GM12878 (cell line): Measurements from ENCODE around the gene ABCG1. TPM values are rescaled to one million over a fixed set of nuclear protein-coding genes. Genes with fewer than 3 reads are reported as not detected.

Source experiments
- ATAC-seq: fragments of 200-7000 bp; cut with Tn5 transposase; 3 replicates; pipeline ENCODE4 v1.9.1; 2020; ENCODE audit warnings: mild to moderate bottlenecking, moderate library complexity
- BruUV-seq: library from RNA; stranded (reverse); fragments of 400-500 nt; replicated peaks from 2 replicates; lab custom pipeline; 2021; lab: Mats Ljungman, UMichigan
- CTCF ChIA-PET: fragments of 300-600 bp; sonication (Branson Sonifier 250); formaldehyde crosslinking; extraction: SDS; loops from one replicate; lab custom pipeline; 2021; ENCODE audit warnings: inconsistent platforms; lab: Yijun Ruan, JAX
- POLR2A ChIA-PET: fragments of 350-600 bp; formaldehyde crosslinking; extraction: SDS; loops from one replicate; lab custom pipeline; 2021; ENCODE audit warnings: inconsistent platforms; lab: Charles Lee
- RAD21 ChIA-PET: fragments of 300-600 bp; sonication (Branson Sonifier 250); formaldehyde crosslinking; loops from one replicate; lab custom pipeline; 2023; ENCODE audit warnings: antibody characterized with exemption; ENCODE audit not compliant: unreplicated experiment; lab: Charles Lee
- SMC1A ChIA-PET: fragments of 300-600 bp; sonication (Branson Sonifier 250); formaldehyde crosslinking; loops from one replicate; lab custom pipeline; 2023; ENCODE audit not compliant: unreplicated experiment, uncharacterized antibody; lab: Charles Lee
- DNase-seq: peaks from one replicate; pipeline ENCODE4 v3.0.0-alpha.2; 2011; ENCODE audit warnings: low read depth, low spot score
- FAIRE-seq: peaks from 3 replicates; lab custom pipeline; 2011; peaks lifted over from hg19 to GRCh38; lab: Jason Lieb, UNC
- H2AFZ ChIP-seq: 2 replicates; pipeline ENCODE4 v1.6.0; 2011; ENCODE audit warnings: low read depth, low read length, control low read depth; ENCODE audit not compliant: control insufficient read depth
- H3K27ac ChIP-seq: 2 replicates; pipeline ENCODE4 v1.5.1; 2011; ENCODE audit warnings: control low read depth; ENCODE audit not compliant: control insufficient read depth, insufficient read depth
- H3K27me3 ChIP-seq, 2 experiments: replicated peaks in 1 of 2; 2 replicates each; pipeline versions ENCODE4 v1.6.0 to v1.6.1; 2011; ENCODE audit warnings: low read length in 1 of 2; ENCODE audit not compliant: control insufficient read depth in 2 of 2, insufficient read depth in 2 of 2
- H3K36me3 ChIP-seq, 2 experiments: 2 replicates each; pipeline ENCODE4 v1.5.1; 2011; ENCODE audit warnings: low read length in 1 of 2; ENCODE audit not compliant: control insufficient read depth in 2 of 2, insufficient read depth in 2 of 2
- H3K4me1 ChIP-seq: 2 replicates; pipeline ENCODE4 v1.6.1; 2011; ENCODE audit warnings: mild to moderate bottlenecking, low read length, moderate library complexity, mixed read lengths; ENCODE audit not compliant: control insufficient read depth, insufficient read depth
- H3K4me2 ChIP-seq: 2 replicates; pipeline ENCODE4 v1.6.0; 2011; ENCODE audit warnings: control low read depth; ENCODE audit not compliant: control insufficient read depth, insufficient read depth
- H3K4me3 ChIP-seq: fragments of 200-600 bp; sonication (generic); 2 replicates; pipeline ENCODE4 v1.5.1; 2016
- H3K79me2 ChIP-seq: 2 replicates; pipeline ENCODE4 v1.6.0; 2011; ENCODE audit warnings: low read length; ENCODE audit not compliant: control insufficient read depth, insufficient read depth
- H3K9ac ChIP-seq: 2 replicates; pipeline ENCODE4 v1.8.0; 2011; ENCODE audit warnings: low read length, control low read depth, mixed read lengths; ENCODE audit not compliant: control insufficient read depth, insufficient read depth
- H3K9me3 ChIP-seq: replicated peaks from 3 replicates; pipeline ENCODE4 v1.5.1; 2011; ENCODE audit warnings: mild to moderate bottlenecking, low read length; ENCODE audit not compliant: control insufficient read depth, insufficient read depth
- H4K20me1 ChIP-seq: 2 replicates; pipeline ENCODE4 v1.6.0; 2011; ENCODE audit not compliant: control insufficient read depth, insufficient read depth
- E2F4 ChIP-seq: IDR thresholded peaks from 2 replicates; pipeline ENCODE4 v1.6.1; 2012; ENCODE audit warnings: low read depth, low read length, improper control_type of control experiment
- EGR1 ChIP-seq, 2 experiments: IDR thresholded peaks; 1 replicate in 1 of 2; 2 replicates in 1 of 2; pipeline ENCODE4 v1.6.1; 2011 to 2012; ENCODE audit warnings: low read depth in 2 of 2, low read length in 2 of 2, borderline replicate concordance in 1 of 2, mild to moderate bottlenecking in 1 of 2, moderate library complexity in 1 of 2
- ELK1 ChIP-seq: IDR thresholded peaks from 2 replicates; pipeline ENCODE4 v1.6.1; 2012; ENCODE audit warnings: low read depth, low read length, improper control_type of control experiment
- GATAD2B ChIP-seq: fragments of 450-650 bp; conservative IDR thresholded peaks from 2 replicates; pipeline ENCODE4 v1.6.1; 2017; ENCODE audit warnings: low read depth, mild to moderate bottlenecking, moderate library complexity
- HDAC2 ChIP-seq: fragments of 200-600 bp; sonication (generic); IDR thresholded peaks from 2 replicates; pipeline ENCODE4 v1.6.1; 2017
- HDAC6 ChIP-seq: fragments of 200-600 bp; sonication (generic); IDR thresholded peaks from one replicate; pipeline ENCODE4 v1.8.0; 2017; ENCODE audit warnings: antibody characterized with exemption; ENCODE audit not compliant: unreplicated experiment
- IKZF1 ChIP-seq: fragments of 450-650 bp; conservative IDR thresholded peaks from 2 replicates; pipeline ENCODE4 v1.6.1; 2017; ENCODE audit warnings: antibody characterized with exemption, mild to moderate bottlenecking
- JUNB ChIP-seq: IDR thresholded peaks from 2 replicates; pipeline ENCODE4 v1.6.1; 2016; ENCODE audit warnings: antibody characterized with exemption, mild to moderate bottlenecking
- MEF2B ChIP-seq: fragments of 450-650 bp; IDR thresholded peaks from 2 replicates; pipeline ENCODE4 v1.6.1; 2018; ENCODE audit warnings: mild to moderate bottlenecking, moderate library complexity; ENCODE audit not compliant: partially characterized antibody, poor library complexity, severe bottlenecking
- MTA3 ChIP-seq: IDR thresholded peaks from 2 replicates; pipeline ENCODE4 v1.6.1; 2012; ENCODE audit warnings: low read length, inconsistent platforms, borderline replicate concordance
- NFYB ChIP-seq: IDR thresholded peaks from 2 replicates; pipeline ENCODE4 v1.6.1; 2011; ENCODE audit warnings: low read depth, mild to moderate bottlenecking, low read length, improper control_type of control experiment, moderate library complexity; ENCODE audit not compliant: insufficient read depth
- NR2C1 ChIP-seq: fragments of 450-650 bp; IDR thresholded peaks from 2 replicates; pipeline ENCODE4 v1.6.1; 2017; ENCODE audit warnings: antibody characterized with exemption, mild to moderate bottlenecking, moderate library complexity
- RFX5 ChIP-seq: IDR thresholded peaks from 2 replicates; pipeline ENCODE4 v1.6.1; 2011; ENCODE audit warnings: low read depth, low read length, improper control_type of control experiment
- SMAD5 ChIP-seq: IDR thresholded peaks from 2 replicates; pipeline ENCODE4 v1.6.1; 2016; ENCODE audit warnings: antibody characterized with exemption, low read depth
- TARDBP ChIP-seq: IDR thresholded peaks from 2 replicates; pipeline ENCODE4 v1.6.1; 2016; ENCODE audit warnings: borderline replicate concordance
- ZBED1 ChIP-seq: IDR thresholded peaks from 2 replicates; pipeline ENCODE4 v1.6.1; 2016; ENCODE audit warnings: borderline replicate concordance
- ZNF622 ChIP-seq: fragments of 450-650 bp; IDR thresholded peaks from 2 replicates; pipeline ENCODE4 v1.6.1; 2017; ENCODE audit warnings: mild to moderate bottlenecking, inconsistent platforms
- WGBS: methylation state at CpG from one replicate; pipeline ENCODE4 v1.1.6; 2016; ENCODE audit warnings: low lambda C conversion rate; ENCODE audit not compliant: insufficient replicate concordance, insufficient coverage; ENCODE audit errors: missing lambda C conversion rate; 5-methylcytosine and 5-hydroxymethylcytosine counted together
- in situ Hi-C: fragments of 300-500 bp; cut with MboI; formaldehyde crosslinking; loops from 9 replicates; pipeline ENCODE4 v1.14.3; 2018; ENCODE audit warnings: mixed read lengths
- intact Hi-C: fragments of 100-400 bp; cut with micrococcal nuclease; formaldehyde crosslinking; loops from one replicate; pipeline ENCODE4 v1.14.2; 2022; ENCODE audit not compliant: unreplicated experiment
- polyA plus RNA-seq, 11 experiments: library from polyadenylated mRNA; depleted of rRNA in 4 of 11; unstranded in 6 of 11; stranded (reverse) in 5 of 11; fragments of >200 nt; fragmentation: Nextera tagmentation in 4 of 11; fragmentation: Illumina TruSeq in 1 of 11; extraction: Ambion mirVana in 4 of 11; extraction: Trizol in 1 of 11; gene quantifications; 1 replicate in 1 of 11; 2 replicates in 10 of 11; pipeline versions ENCODE4 v1.2.1 to v1.2.3, GENCODE V29; 2011 to 2016; ENCODE audit warnings: inconsistent platforms in 2 of 11, missing spikeins in 2 of 11, low read depth in 1 of 11
- total RNA-seq, 4 experiments: library from RNA; depleted of rRNA in 3 of 4; stranded (reverse); fragments of >200 nt in 3 of 4; fragmentation: Illumina TruSeq in 1 of 4; extraction: Trizol in 1 of 4; gene quantifications; 2 replicates each; pipeline versions ENCODE4 v1.2.1 to v1.2.3, GENCODE V29; 2013 to 2021
- TF ChIP-seq, protein P1 (sequence below): fragments of 450-650 bp; IDR thresholded peaks from 2 replicates; pipeline ENCODE4 v1.6.1; 2017; ENCODE audit warnings: mild to moderate bottlenecking, moderate library complexity

Gene ABCG1
- total and polyA plus RNA-seq, 10 of the 15 experiments (the other 5 are each of a cell fraction or from before 2014, with no cell fraction given): 0.59 to 19.3 (median 5.7) TPM

GRCh38 chr21:42227909-42228708 lies 9.2 kb downstream of the ABCG1 start:
- under 1% methylated on average over 10 of the region's 10 CpGs for WGBS
- intact Hi-C loops (loop anchor here (10.0 kb wide), 1 partner anchor 863 kb away; the partner anchor contains the start of gene MX2), in situ Hi-C loops (no loop called here)
- H3K79me2 ChIP-seq: no peaks in the 10 kb centered on the region
- peak overlapping the region; percentile 64 for H3K4me2 ChIP-seq
- no peak overlapping the region for H3K9ac ChIP-seq
- FAIRE-seq (peak; percentile 94), DNase-seq (peak; percentile 85), ATAC-seq (peak; percentile 92)
- peaks cover 31% of the 10 kb centered on the region for H3K4me1 ChIP-seq
- H4K20me1 ChIP-seq: no peaks in the 10 kb centered on the region
- ChIA-PET SMC1A (interaction anchor here (0.9 to 7.5 kb wide), 9 partner anchors 8 to 57 kb away, joined by 3 to 34 read pairs (median 5); partner anchors contain the start of gene ABCG1), RAD21 (interaction anchor here (0.7 to 6.6 kb wide), 9 partner anchors 8 to 194 kb away, joined by 3 to 48 read pairs (median 6); partner anchors contain the start of gene ABCG1), CTCF (interaction anchor here (1.2 to 3.7 kb wide), 6 partner anchors 11 to 83 kb away, joined by 3 to 33 read pairs (median 10); no protein-coding TSS in a partner anchor), POLR2A (interaction anchor here (1.5 to 3.5 kb wide), 4 partner anchors 8 to 40 kb away, joined by 5 to 28 read pairs (median 12); partner anchors contain the start of gene ABCG1)
- peak overlapping the region; percentile 22 for H3K27ac ChIP-seq
- H3K9me3 ChIP-seq: no peaks in the 10 kb centered on the region
- no peaks in the 10 kb centered on the region for H3K27me3 ChIP-seq
- BruUV-seq: no TSS peak
- H3K36me3 ChIP-seq: no peaks in the 10 kb centered on the region
- H2AFZ ChIP-seq: peak overlapping the region; percentile 71
- H3K4me3 ChIP-seq: no peak overlapping the region
- no peak for TF ChIP-seq NR2C1
- peak; percentile 19 for TF ChIP-seq MEF2B
- no peak for TF ChIP-seq HDAC2
- TF ChIP-seq JUNB: peak; percentile 41; the same call in 1 of the 2 replicates
- TF ChIP-seq NFYB: no peak
- TF ChIP-seq MTA3: no peak
- TF ChIP-seq E2F4: no peak; the same call in 1 of the 2 replicates
- TF ChIP-seq SMAD5: no peak
- no peak for TF ChIP-seq HDAC6
- TF ChIP-seq ELK1: no peak
- TF ChIP-seq GATAD2B: peak; percentile 22; the same call in 1 of the 2 replicates
- no peak for TF ChIP-seq EGR1 (IDR thresholded peaks at IDR 0.05; ENCODE audit: borderline replicate concordance in 1 of 2, low read depth in 2 of 2, low read length in 2 of 2)
- TF ChIP-seq ZBED1: no peak
- TF ChIP-seq TARDBP: no peak
- TF ChIP-seq, protein P1, sequence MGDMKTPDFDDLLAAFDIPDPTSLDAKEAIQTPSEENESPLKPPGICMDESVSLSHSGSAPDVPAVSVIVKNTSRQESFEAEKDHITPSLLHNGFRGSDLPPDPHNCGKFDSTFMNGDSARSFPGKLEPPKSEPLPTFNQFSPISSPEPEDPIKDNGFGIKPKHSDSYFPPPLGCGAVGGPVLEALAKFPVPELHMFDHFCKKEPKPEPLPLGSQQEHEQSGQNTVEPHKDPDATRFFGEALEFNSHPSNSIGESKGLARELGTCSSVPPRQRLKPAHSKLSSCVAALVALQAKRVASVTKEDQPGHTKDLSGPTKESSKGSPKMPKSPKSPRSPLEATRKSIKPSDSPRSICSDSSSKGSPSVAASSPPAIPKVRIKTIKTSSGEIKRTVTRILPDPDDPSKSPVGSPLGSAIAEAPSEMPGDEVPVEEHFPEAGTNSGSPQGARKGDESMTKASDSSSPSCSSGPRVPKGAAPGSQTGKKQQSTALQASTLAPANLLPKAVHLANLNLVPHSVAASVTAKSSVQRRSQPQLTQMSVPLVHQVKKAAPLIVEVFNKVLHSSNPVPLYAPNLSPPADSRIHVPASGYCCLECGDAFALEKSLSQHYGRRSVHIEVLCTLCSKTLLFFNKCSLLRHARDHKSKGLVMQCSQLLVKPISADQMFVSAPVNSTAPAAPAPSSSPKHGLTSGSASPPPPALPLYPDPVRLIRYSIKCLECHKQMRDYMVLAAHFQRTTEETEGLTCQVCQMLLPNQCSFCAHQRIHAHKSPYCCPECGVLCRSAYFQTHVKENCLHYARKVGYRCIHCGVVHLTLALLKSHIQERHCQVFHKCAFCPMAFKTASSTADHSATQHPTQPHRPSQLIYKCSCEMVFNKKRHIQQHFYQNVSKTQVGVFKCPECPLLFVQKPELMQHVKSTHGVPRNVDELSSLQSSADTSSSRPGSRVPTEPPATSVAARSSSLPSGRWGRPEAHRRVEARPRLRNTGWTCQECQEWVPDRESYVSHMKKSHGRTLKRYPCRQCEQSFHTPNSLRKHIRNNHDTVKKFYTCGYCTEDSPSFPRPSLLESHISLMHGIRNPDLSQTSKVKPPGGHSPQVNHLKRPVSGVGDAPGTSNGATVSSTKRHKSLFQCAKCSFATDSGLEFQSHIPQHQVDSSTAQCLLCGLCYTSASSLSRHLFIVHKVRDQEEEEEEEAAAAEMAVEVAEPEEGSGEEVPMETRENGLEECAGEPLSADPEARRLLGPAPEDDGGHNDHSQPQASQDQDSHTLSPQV: no peak
- no peak for TF ChIP-seq ZNF622
- TF ChIP-seq RFX5: no peak
- peak; percentile 64 for TF ChIP-seq IKZF1
